ENCODE measurements around the gene HHIP.

The HHIP gene

GRCh38 chr4:144709793-144710525, 64.0 kb downstream of the HHIP start:
- no peak for DNase-seq

GRCh38 chr4:144710526-144710912, 64.6 kb downstream of the HHIP start:
- DNase-seq = no peak

GRCh38 chr4:144711700-144712456, 65.9 kb downstream of the HHIP start:
- no peak for DNase-seq

GRCh38 chr4:144712775-144713174, 66.8 kb downstream of the HHIP start:
- no peak for DNase-seq

- no peak for DNase-seq
These were observed 68.2 kb downstream of the HHIP start for GRCh38 chr4:144714166-144714565.

- no peak for DNase-seq
These were observed 69.3 kb downstream of the HHIP start for GRCh38 chr4:144715230-144715629.

GRCh38 chr4:144716778-144717177, 70.8 kb downstream of the HHIP start:
- DNase-seq = no peak

GRCh38 chr4:144718958-144719512, 73.1 kb downstream of the HHIP start:
- DNase-seq = no peak

- DNase-seq = no peak
These were observed 74.5 kb downstream of the HHIP start for GRCh38 chr4:144720491-144720890.

- no peak for DNase-seq
These were observed 76.0 kb downstream of the HHIP start for GRCh38 chr4:144721994-144722393.

- no peak for DNase-seq
These were observed 77.5 kb downstream of the HHIP start for GRCh38 chr4:144723471-144723870.

GRCh38 chr4:144729175-144729574, 83.2 kb downstream of the HHIP start:
- DNase-seq = no peak

- no peak for DNase-seq
These were observed 86.8 kb downstream of the HHIP start for GRCh38 chr4:144732584-144733428.

GRCh38 chr4:144733566-144733965, 87.6 kb downstream of the HHIP start:
- DNase-seq = no peak

- no peak for DNase-seq
These were observed 88.6 kb downstream of the HHIP start for GRCh38 chr4:144734522-144734921.

GRCh38 chr4:144738649-144739048, 92.7 kb downstream of the HHIP start:
- no peak for DNase-seq

GRCh38 chr4:144739511-144740033, 93.6 kb downstream of the HHIP start:
- DNase-seq = no peak

GRCh38 chr4:144740316-144740715, 94.4 kb downstream of the HHIP start:
- no peak for DNase-seq

GRCh38 chr4:144748814-144749555, 103.0 kb downstream of the HHIP start:
- DNase-seq = no peak

- DNase-seq = no peak
These were observed 104.4 kb downstream of the HHIP start for GRCh38 chr4:144750348-144750747.

GRCh38 chr4:144754562-144755410, 108.8 kb downstream of the HHIP start:
- DNase-seq = no peak
